Neural progenitor cell (in vitro differentiated cells): ENCODE results near the gene RHCE.
"Not testable (repeated sequence)": the region's sequence is repeated elsewhere in the genome, so short reads cannot be mapped to it uniquely, and the experiment has no call there.

ENCODE experiments used
- CTCF ChIP-seq: fragments of 200-600 bp; sonication (generic); IDR thresholded peaks from 2 replicates; pipeline ENCODE4 v1.5.1; 2017; ENCODE audit warnings: antibody characterized with exemption, mild to moderate bottlenecking
- EZH2 ChIP-seq: fragments of 200-600 bp; sonication (generic); IDR thresholded peaks from 2 replicates; pipeline ENCODE4 v1.6.1; 2017; ENCODE audit warnings: antibody characterized with exemption, mild to moderate bottlenecking, moderate library complexity
- EZH2phosphoT487 ChIP-seq: fragments of 200-600 bp; sonication (generic); IDR thresholded peaks from 2 replicates; pipeline ENCODE4 v1.6.1; 2017; ENCODE audit warnings: antibody characterized with exemption

GRCh38 chr1:25382543-25382942 is 38.1 kb downstream of the RHCE start:
- not testable (repeated sequence) for TF ChIP-seq EZH2, CTCF, EZH2phosphoT487
